ENCODE measurements around the gene RALB. TPM values are rescaled to one million over a fixed set of nuclear protein-coding genes. Genes with fewer than 3 reads are reported as not detected.

RALB gene
- total RNA-seq, 1 experiment from 2014 or later, result 17.1 TPM

DNA sequence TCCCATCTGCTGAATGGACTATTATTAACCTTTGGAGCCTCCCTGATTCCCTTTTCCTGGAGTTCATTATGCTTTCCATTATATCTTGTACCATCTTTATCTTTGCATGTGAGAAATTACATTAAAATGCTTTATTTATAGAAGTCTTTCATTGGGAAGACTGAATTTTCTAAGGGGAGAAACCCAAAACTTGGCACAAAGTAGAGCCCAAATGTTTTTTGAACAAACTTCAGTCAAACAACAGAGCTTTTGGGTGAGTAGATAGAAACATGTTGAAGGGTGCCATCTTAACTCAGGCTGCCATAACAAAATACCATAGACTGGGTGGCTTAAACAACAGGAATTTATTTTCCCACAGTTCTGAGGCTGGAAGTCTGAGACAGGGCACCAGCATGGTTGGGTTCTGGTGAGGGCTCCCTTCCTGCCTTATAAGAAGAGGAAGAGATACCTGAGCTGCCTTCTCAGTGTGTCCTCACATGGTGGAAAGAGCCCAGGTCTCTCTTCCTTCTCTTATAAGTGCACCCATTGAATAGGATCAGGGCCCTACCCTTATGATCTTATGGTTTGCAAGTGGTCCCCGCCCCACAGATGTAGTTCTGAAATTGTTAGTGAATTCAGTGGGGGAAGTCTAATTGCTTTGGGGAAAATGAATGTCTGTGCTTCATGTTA lies 19.2 kb downstream of the RALB start:
- peaks cover 5% of the 10 kb centered on the region for H3K4me1 Mint-ChIP-seq
- no peak overlapping the region for H3K27ac Mint-ChIP-seq
- POLR2A ChIA-PET, result no interaction called here
- H3K27me3 Mint-ChIP-seq (ENCODE audit: low read depth), result peaks cover 3% of the 10 kb centered on the region; the same call in 1 of the 2 replicates
- CTCF ChIA-PET, result no interaction called here
- no peak overlapping the region for H3K4me3 Mint-ChIP-seq
- DNase-seq (ENCODE audit: low spot score) (no peak), ATAC-seq (no peak)
- peaks cover 41% of the 10 kb centered on the region for H3K9me3 Mint-ChIP-seq
- TF ChIP-seq, protein P1, sequence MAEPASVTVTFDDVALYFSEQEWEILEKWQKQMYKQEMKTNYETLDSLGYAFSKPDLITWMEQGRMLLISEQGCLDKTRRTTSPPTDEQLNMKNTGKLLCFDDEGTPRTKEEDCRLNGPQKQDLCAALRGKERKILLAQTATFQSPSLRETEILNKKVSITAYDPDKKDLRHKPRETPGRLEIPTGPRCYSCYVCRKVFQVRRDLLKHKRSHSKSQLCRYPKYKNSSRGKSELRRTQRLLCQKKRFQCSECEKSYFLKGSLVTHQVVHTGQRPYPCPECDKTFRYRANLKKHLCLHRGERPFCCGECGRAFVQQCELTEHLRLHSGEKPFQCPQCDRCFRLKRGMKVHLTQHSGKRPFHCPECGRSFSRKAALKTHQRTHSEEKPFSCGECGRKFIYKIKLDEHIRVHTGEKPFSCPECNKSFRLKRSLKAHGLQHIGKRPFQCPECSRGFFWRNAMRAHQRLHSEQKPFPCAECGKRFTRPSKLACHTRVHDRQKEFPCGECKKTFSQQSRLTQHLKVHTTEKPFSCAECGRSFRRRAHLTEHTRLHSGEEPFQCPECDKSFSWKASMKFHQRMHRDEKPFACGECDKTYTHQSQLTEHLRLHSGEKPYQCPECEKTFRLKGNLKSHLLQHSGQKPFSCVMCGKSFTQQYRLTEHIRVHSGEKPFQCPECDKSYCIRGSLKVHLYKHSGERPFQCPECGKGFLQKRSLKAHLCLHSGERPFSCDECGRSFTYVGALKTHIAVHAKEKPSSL (CRISPR knock-in tag; conservative IDR thresholded peaks at IDR 0.05), result no peak
- TF ChIP-seq RELA (CRISPR knock-in tag; IDR thresholded peaks at IDR 0.05; ENCODE audit: borderline replicate concordance) (no peak), TP53 (CRISPR knock-in tag; IDR thresholded peaks at IDR 0.05) (no peak), TCF7 (CRISPR knock-in tag; IDR thresholded peaks at IDR 0.05; ENCODE audit: low read depth) (no peak), E2F5 (CRISPR knock-in tag; IDR thresholded peaks at IDR 0.05) (no peak), MYBL2 (CRISPR knock-in tag; IDR thresholded peaks at IDR 0.05) (no peak), FOXP4 (CRISPR knock-in tag; IDR thresholded peaks at IDR 0.05) (no peak), ZNF671 (CRISPR knock-in tag; IDR thresholded peaks at IDR 0.05) (no peak), PREB (CRISPR knock-in tag; IDR thresholded peaks at IDR 0.05; ENCODE audit: borderline replicate concordance) (no peak), ZNF317 (CRISPR knock-in tag; IDR thresholded peaks at IDR 0.05; ENCODE audit: borderline replicate concordance, low read depth) (no peak), GTF2I (CRISPR knock-in tag; conservative IDR thresholded peaks at IDR 0.05) (no peak), ZBTB21 (CRISPR knock-in tag; IDR thresholded peaks at IDR 0.05; ENCODE audit: borderline replicate concordance) (no peak), JUN (CRISPR knock-in tag; IDR thresholded peaks at IDR 0.05) (no peak), FOXJ3 (CRISPR knock-in tag; IDR thresholded peaks at IDR 0.05; ENCODE audit: borderline replicate concordance) (no peak)
- TF ChIP-seq, protein P2, sequence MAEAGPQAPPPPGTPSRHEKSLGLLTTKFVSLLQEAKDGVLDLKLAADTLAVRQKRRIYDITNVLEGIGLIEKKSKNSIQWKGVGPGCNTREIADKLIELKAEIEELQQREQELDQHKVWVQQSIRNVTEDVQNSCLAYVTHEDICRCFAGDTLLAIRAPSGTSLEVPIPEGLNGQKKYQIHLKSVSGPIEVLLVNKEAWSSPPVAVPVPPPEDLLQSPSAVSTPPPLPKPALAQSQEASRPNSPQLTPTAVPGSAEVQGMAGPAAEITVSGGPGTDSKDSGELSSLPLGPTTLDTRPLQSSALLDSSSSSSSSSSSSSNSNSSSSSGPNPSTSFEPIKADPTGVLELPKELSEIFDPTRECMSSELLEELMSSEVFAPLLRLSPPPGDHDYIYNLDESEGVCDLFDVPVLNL (CRISPR knock-in tag; IDR thresholded peaks at IDR 0.05; ENCODE audit: borderline replicate concordance, low read depth), result no peak
- TF ChIP-seq, protein P3, sequence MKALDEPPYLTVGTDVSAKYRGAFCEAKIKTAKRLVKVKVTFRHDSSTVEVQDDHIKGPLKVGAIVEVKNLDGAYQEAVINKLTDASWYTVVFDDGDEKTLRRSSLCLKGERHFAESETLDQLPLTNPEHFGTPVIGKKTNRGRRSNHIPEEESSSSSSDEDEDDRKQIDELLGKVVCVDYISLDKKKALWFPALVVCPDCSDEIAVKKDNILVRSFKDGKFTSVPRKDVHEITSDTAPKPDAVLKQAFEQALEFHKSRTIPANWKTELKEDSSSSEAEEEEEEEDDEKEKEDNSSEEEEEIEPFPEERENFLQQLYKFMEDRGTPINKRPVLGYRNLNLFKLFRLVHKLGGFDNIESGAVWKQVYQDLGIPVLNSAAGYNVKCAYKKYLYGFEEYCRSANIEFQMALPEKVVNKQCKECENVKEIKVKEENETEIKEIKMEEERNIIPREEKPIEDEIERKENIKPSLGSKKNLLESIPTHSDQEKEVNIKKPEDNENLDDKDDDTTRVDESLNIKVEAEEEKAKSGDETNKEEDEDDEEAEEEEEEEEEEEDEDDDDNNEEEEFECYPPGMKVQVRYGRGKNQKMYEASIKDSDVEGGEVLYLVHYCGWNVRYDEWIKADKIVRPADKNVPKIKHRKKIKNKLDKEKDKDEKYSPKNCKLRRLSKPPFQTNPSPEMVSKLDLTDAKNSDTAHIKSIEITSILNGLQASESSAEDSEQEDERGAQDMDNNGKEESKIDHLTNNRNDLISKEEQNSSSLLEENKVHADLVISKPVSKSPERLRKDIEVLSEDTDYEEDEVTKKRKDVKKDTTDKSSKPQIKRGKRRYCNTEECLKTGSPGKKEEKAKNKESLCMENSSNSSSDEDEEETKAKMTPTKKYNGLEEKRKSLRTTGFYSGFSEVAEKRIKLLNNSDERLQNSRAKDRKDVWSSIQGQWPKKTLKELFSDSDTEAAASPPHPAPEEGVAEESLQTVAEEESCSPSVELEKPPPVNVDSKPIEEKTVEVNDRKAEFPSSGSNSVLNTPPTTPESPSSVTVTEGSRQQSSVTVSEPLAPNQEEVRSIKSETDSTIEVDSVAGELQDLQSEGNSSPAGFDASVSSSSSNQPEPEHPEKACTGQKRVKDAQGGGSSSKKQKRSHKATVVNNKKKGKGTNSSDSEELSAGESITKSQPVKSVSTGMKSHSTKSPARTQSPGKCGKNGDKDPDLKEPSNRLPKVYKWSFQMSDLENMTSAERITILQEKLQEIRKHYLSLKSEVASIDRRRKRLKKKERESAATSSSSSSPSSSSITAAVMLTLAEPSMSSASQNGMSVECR (CRISPR knock-in tag; IDR thresholded peaks at IDR 0.05; ENCODE audit: borderline replicate concordance), result no peak
- TF ChIP-seq, protein P4, sequence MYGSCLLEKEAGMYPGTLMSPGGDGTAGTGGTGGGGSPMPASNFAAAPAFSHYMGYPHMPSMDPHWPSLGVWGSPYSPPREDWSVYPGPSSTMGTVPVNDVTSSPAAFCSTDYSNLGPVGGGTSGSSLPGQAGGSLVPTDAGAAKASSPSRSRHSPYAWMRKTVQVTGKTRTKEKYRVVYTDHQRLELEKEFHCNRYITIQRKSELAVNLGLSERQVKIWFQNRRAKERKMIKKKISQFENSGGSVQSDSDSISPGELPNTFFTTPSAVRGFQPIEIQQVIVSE (CRISPR knock-in tag; IDR thresholded peaks at IDR 0.05; ENCODE audit: borderline replicate concordance), result no peak
- TF ChIP-seq, protein P5, sequence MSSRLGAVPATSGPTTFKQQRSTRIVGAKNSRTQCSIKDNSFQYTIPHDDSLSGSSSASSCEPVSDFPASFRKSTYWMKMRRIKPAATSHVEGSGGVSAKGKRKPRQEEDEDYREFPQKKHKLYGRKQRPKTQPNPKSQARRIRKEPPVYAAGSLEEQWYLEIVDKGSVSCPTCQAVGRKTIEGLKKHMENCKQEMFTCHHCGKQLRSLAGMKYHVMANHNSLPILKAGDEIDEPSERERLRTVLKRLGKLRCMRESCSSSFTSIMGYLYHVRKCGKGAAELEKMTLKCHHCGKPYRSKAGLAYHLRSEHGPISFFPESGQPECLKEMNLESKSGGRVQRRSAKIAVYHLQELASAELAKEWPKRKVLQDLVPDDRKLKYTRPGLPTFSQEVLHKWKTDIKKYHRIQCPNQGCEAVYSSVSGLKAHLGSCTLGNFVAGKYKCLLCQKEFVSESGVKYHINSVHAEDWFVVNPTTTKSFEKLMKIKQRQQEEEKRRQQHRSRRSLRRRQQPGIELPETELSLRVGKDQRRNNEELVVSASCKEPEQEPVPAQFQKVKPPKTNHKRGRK (CRISPR knock-in tag; IDR thresholded peaks at IDR 0.05; ENCODE audit: borderline replicate concordance), result no peak
- peaks cover 21% of the 10 kb centered on the region for H3K36me3 Mint-ChIP-seq
